Endodermal cell (in vitro differentiated cells): ENCODE measurements around the gene RAMP1. TPM values are rescaled to one million over a fixed set of nuclear protein-coding genes. Genes with fewer than 3 reads are reported as not detected.
A peak's percentile ranks its signal among the peaks of the same experiment; 100 is the strongest.

ENCODE experiments used
- DNase-seq: peaks from one replicate; pipeline ENCODE4 v3.0.0-alpha.2; 2017
- H3K27ac ChIP-seq: 2 replicates; pipeline ENCODE4 v1.5.1; 2013; ENCODE audit warnings: mild to moderate bottlenecking, low read depth, low read length, moderate library complexity
- H3K27me3 ChIP-seq: 2 replicates; pipeline ENCODE4 v1.6.1; 2013; ENCODE audit warnings: mild to moderate bottlenecking, low read length, moderate library complexity; ENCODE audit not compliant: insufficient read depth, control insufficient read depth, poor library complexity, severe bottlenecking
- H3K36me3 ChIP-seq: 2 replicates; pipeline ENCODE4 v1.7.0; 2013; ENCODE audit warnings: mild to moderate bottlenecking, low read length, moderate library complexity; ENCODE audit not compliant: control insufficient read depth, insufficient read depth
- H3K4me1 ChIP-seq: one replicate; pipeline ENCODE4 v1.7.0; 2013; ENCODE audit warnings: low read length; ENCODE audit not compliant: control insufficient read depth, insufficient read depth
- H3K4me3 ChIP-seq: 2 replicates; pipeline ENCODE4 v1.5.1; 2013; ENCODE audit warnings: mild to moderate bottlenecking, low read length, moderate library complexity
- H3K9ac ChIP-seq: 2 replicates; pipeline ENCODE4 v1.6.1; 2013; ENCODE audit warnings: mild to moderate bottlenecking, low read length, moderate library complexity; ENCODE audit not compliant: poor library complexity, severe bottlenecking; ENCODE audit errors: extremely low read depth
- H3K9me3 ChIP-seq: 2 replicates; pipeline ENCODE4 v1.6.1; 2013; ENCODE audit warnings: mild to moderate bottlenecking, low read length, moderate library complexity; ENCODE audit not compliant: control insufficient read depth
- H3K27ac Mint-ChIP-seq: 2 replicates; pipeline ENCODE4 v1.8.0; 2020; ENCODE audit warnings: mixed read lengths
- H3K27me3 Mint-ChIP-seq: 2 replicates; pipeline ENCODE4 v1.8.0; 2021; ENCODE audit warnings: mild to moderate bottlenecking, mixed read lengths; ENCODE audit not compliant: insufficient read depth
- H3K36me3 Mint-ChIP-seq: 2 replicates; pipeline ENCODE4 v1.8.0; 2020; ENCODE audit warnings: low read depth, mixed read lengths
- H3K4me1 Mint-ChIP-seq: 2 replicates; pipeline ENCODE4 v1.8.0; 2020; ENCODE audit warnings: mixed read lengths
- H3K4me3 Mint-ChIP-seq: 2 replicates; pipeline ENCODE4 v1.8.0; 2020; ENCODE audit warnings: mild to moderate bottlenecking, moderate library complexity, mixed read lengths
- H3K9me3 Mint-ChIP-seq: 2 replicates; pipeline ENCODE4 v1.8.0; 2020; ENCODE audit warnings: mild to moderate bottlenecking, mixed read lengths
- WGBS, 2 experiments: methylation state at CpG; one replicate each; pipeline versions ENCODE4 v1.1.5 to v1.1.7; 2013; ENCODE audit warnings: missing lambda C conversion rate in 2 of 2, mixed read lengths in 1 of 2; ENCODE audit not compliant: insufficient coverage in 1 of 2, insufficient read length in 1 of 2; 5-methylcytosine and 5-hydroxymethylcytosine counted together
- total RNA-seq, 2 donors: library from RNA; stranded (reverse); fragmentation: NEBNext Ultra II Directional in 1 of 2; extraction: Animal tissue kit (Norgen Biotek cat#: 25700) in 1 of 2; gene quantifications; 2 replicates in 1 of 2; 3 replicates in 1 of 2; pipeline ENCODE4 v1.2.1, GENCODE V29; 2021
- TF ChIP-seq, protein P1 (sequence below): fragments of 200-600 bp; sonication (generic); conservative IDR thresholded peaks from 2 replicates; pipeline ENCODE4 v1.5.0; 2021; ENCODE audit warnings: antibody characterized with exemption, mild to moderate bottlenecking

RAMP1 gene
- total RNA-seq, 2 donors from 2014 or later = 0.40 to 1.6 TPM

DNA sequence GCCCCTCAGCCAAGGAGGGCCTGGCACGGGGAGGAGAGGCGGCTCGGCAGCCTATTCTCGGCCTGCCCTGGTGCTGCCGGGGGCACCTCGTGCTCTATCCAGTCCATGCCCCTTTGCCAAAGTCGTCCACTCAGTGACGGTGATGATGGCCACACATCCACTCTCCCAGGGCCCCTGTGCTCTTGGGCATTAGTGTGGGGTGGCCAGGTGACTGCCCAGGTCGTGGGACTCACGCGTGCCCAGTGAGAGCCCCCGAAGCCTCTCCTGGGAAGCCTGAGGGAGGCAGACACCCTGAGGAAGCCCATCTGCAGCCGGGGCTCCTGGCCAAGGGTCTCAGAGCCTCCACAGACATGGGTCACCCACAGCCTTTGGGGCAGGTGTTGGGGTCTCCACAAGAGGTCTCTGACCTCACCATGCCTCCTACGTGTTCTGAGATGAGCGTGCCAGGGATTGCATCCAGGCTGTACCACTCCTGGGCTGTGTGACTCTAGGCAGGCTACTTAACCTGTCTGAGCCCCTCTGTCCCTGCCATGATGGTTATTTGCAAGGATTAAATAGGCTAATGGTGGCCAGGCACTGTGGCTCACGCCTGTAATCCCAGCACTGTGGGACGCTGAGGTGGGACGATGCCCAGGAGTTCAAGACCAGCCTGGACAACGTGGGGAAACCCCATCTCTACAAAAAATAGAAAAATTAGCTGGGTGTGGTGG lies 12.9 kb downstream of the RAMP1 start:
- WGBS, 2 experiments = 95 to 96% methylated on average over 11 to 18 of the region's 19 CpGs
- no peak for DNase-seq
- no peaks in the 10 kb centered on the region for H3K4me1 ChIP-seq
- H3K36me3 ChIP-seq = no peaks in the 10 kb centered on the region
- no peak overlapping the region for H3K27ac Mint-ChIP-seq
- H3K9me3 ChIP-seq = no peaks in the 10 kb centered on the region
- H3K27me3 Mint-ChIP-seq = no peaks in the 10 kb centered on the region
- no peak overlapping the region for H3K4me3 Mint-ChIP-seq
- no peak overlapping the region for H3K27ac ChIP-seq
- no peak overlapping the region for H3K4me3 ChIP-seq
- no peak overlapping the region for H3K9ac ChIP-seq
- no peaks in the 10 kb centered on the region for H3K9me3 Mint-ChIP-seq
- no peaks in the 10 kb centered on the region for H3K36me3 Mint-ChIP-seq
- H3K27me3 ChIP-seq = no peaks in the 10 kb centered on the region
- TF ChIP-seq, protein P1, sequence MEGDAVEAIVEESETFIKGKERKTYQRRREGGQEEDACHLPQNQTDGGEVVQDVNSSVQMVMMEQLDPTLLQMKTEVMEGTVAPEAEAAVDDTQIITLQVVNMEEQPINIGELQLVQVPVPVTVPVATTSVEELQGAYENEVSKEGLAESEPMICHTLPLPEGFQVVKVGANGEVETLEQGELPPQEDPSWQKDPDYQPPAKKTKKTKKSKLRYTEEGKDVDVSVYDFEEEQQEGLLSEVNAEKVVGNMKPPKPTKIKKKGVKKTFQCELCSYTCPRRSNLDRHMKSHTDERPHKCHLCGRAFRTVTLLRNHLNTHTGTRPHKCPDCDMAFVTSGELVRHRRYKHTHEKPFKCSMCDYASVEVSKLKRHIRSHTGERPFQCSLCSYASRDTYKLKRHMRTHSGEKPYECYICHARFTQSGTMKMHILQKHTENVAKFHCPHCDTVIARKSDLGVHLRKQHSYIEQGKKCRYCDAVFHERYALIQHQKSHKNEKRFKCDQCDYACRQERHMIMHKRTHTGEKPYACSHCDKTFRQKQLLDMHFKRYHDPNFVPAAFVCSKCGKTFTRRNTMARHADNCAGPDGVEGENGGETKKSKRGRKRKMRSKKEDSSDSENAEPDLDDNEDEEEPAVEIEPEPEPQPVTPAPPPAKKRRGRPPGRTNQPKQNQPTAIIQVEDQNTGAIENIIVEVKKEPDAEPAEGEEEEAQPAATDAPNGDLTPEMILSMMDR = no peak
- no peaks in the 10 kb centered on the region for H3K4me1 Mint-ChIP-seq

GRCh38 chr2:237873421-237873831 lies 14.0 kb downstream of the RAMP1 start:
- Mint-ChIP-seq H3K27ac (no peak overlapping the region), H3K4me1 (no peaks in the 10 kb centered on the region), H3K4me3 (no peak overlapping the region), H3K36me3 (no peaks in the 10 kb centered on the region), H3K9me3 (no peaks in the 10 kb centered on the region), H3K27me3 (no peaks in the 10 kb centered on the region)
- Histone ChIP-seq H3K9me3 (no peaks in the 10 kb centered on the region), H3K4me1 (no peaks in the 10 kb centered on the region), H3K36me3 (no peaks in the 10 kb centered on the region), H3K27me3 (no peaks in the 10 kb centered on the region), H3K27ac (no peak overlapping the region), H3K9ac (no peak overlapping the region), H3K4me3 (no peak overlapping the region)
- no peak for DNase-seq
- TF ChIP-seq, protein P1 = no peak
- 92 to 97% methylated on average over 10 to 11 of the region's 11 CpGs for WGBS, 2 experiments

DNA sequence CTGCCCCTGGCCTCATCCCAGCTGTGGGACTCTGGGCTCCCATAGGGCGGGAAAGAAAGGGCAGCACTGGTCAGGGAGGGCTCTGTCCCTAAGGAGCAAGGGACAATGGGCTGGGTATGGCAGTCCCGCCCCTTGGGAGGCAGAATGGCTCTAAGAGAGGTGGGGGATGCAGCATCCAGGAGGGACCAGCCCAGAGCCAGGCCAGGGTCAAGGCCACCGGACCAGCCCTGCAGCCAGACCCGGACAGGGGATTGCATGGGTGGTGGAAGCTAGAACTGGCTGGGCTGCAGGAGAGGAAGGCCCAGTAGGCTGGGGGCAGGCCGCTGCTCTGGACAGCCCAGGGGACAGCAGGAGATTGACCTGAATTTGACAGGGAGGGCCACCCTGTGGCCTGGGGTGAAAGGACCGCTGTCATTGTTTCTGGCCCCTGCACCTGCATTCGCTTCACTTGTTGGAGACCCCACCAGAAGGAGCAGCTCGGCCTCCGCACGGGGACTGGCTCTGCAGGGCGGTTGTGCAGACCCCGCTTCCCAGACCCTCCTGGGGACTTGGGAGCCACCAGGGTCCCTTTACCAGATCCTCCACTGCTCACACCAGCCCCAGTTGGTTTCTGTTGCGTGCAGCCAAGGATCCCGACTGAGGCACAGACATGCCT lies 14.6 kb downstream of the RAMP1 start:
- H3K27ac Mint-ChIP-seq = no peak overlapping the region
- DNase-seq = peak; percentile 44
- no peak overlapping the region for H3K27ac ChIP-seq
- H3K4me1 ChIP-seq = no peaks in the 10 kb centered on the region
- H3K27me3 Mint-ChIP-seq = no peaks in the 10 kb centered on the region
- H3K4me1 Mint-ChIP-seq = no peaks in the 10 kb centered on the region
- TF ChIP-seq, protein P1 = peak; percentile 23
- H3K27me3 ChIP-seq = no peaks in the 10 kb centered on the region
- H3K9me3 ChIP-seq = no peaks in the 10 kb centered on the region
- H3K4me3 Mint-ChIP-seq = no peak overlapping the region
- H3K9ac ChIP-seq = no peak overlapping the region
- no peak overlapping the region for H3K4me3 ChIP-seq
- no peaks in the 10 kb centered on the region for H3K36me3 Mint-ChIP-seq
- H3K36me3 ChIP-seq = no peaks in the 10 kb centered on the region
- no peaks in the 10 kb centered on the region for H3K9me3 Mint-ChIP-seq
- WGBS, 2 experiments = 95% methylated on average over 6 to 14 of the region's 14 CpGs
